CD4-positive, alpha-beta T cell treated with Interleukin-4 for 4 hours (primary cell): ENCODE measurements around the gene TRIP13.
"Not testable (repeated sequence)": the region's sequence is repeated elsewhere in the genome, so short reads cannot be mapped to it uniquely, and the experiment has no call there.

Source experiments
- DNase-seq: peaks from one replicate; pipeline ENCODE4 v3.0.0-alpha.2; 2020

Gene TRIP13

GRCh38 chr5:921456-922435 lies 29.1 kb downstream of the TRIP13 start:
- DNase-seq, result no peak

- DNase-seq, result no peak
Observed at GRCh38 chr5:922436-923280, 30.0 kb downstream of the TRIP13 start.

GRCh38 chr5:923281-923873 lies 30.7 kb downstream of the TRIP13 start:
- peak; percentile 42 for DNase-seq

- no peak for DNase-seq
Observed at GRCh38 chr5:926417-927171, 33.9 kb downstream of the TRIP13 start.

GRCh38 chr5:927172-928015 lies 34.7 kb downstream of the TRIP13 start:
- DNase-seq, result no peak

GRCh38 chr5:929182-929581 lies 36.5 kb downstream of the TRIP13 start:
- not testable (repeated sequence) for DNase-seq

GRCh38 chr5:929596-929995 lies 36.9 kb downstream of the TRIP13 start:
- no peak for DNase-seq

- no peak for DNase-seq
Observed at GRCh38 chr5:930866-931265, 38.2 kb downstream of the TRIP13 start.

GRCh38 chr5:931570-932145 lies 39.0 kb downstream of the TRIP13 start:
- no peak for DNase-seq

GRCh38 chr5:932151-932627 lies 39.5 kb downstream of the TRIP13 start:
- DNase-seq, result no peak

- no peak for DNase-seq
Observed at GRCh38 chr5:932628-933250, 40.1 kb downstream of the TRIP13 start.

GRCh38 chr5:933251-933861 lies 40.7 kb downstream of the TRIP13 start:
- DNase-seq, result no peak

GRCh38 chr5:933951-934350 lies 41.3 kb downstream of the TRIP13 start:
- not testable (repeated sequence) for DNase-seq

- DNase-seq, result not testable (repeated sequence)
Observed at GRCh38 chr5:934381-934967, 41.8 kb downstream of the TRIP13 start.

- no peak for DNase-seq
Observed at GRCh38 chr5:935510-936084, 42.9 kb downstream of the TRIP13 start.

- DNase-seq, result no peak
Observed at GRCh38 chr5:936149-937144, 43.8 kb downstream of the TRIP13 start.

- no peak for DNase-seq
Observed at GRCh38 chr5:937151-937924, 44.7 kb downstream of the TRIP13 start.
